Endodermal cell (in vitro differentiated cells): ENCODE measurements around the gene OTOR. TPM values are rescaled to one million over a fixed set of nuclear protein-coding genes. Genes with fewer than 3 reads are reported as not detected.

Experiments used
- DNase-seq: peaks from one replicate; pipeline ENCODE4 v3.0.0-alpha.2; 2017
- H3K27ac ChIP-seq: 2 replicates; pipeline ENCODE4 v1.5.1; 2013; ENCODE audit warnings: mild to moderate bottlenecking, low read depth, low read length, moderate library complexity
- H3K27me3 ChIP-seq: 2 replicates; pipeline ENCODE4 v1.6.1; 2013; ENCODE audit warnings: mild to moderate bottlenecking, low read length, moderate library complexity; ENCODE audit not compliant: insufficient read depth, control insufficient read depth, poor library complexity, severe bottlenecking
- H3K36me3 ChIP-seq: 2 replicates; pipeline ENCODE4 v1.7.0; 2013; ENCODE audit warnings: mild to moderate bottlenecking, low read length, moderate library complexity; ENCODE audit not compliant: control insufficient read depth, insufficient read depth
- H3K4me1 ChIP-seq: one replicate; pipeline ENCODE4 v1.7.0; 2013; ENCODE audit warnings: low read length; ENCODE audit not compliant: control insufficient read depth, insufficient read depth
- H3K4me3 ChIP-seq: 2 replicates; pipeline ENCODE4 v1.5.1; 2013; ENCODE audit warnings: mild to moderate bottlenecking, low read length, moderate library complexity
- H3K9ac ChIP-seq: 2 replicates; pipeline ENCODE4 v1.6.1; 2013; ENCODE audit warnings: mild to moderate bottlenecking, low read length, moderate library complexity; ENCODE audit not compliant: poor library complexity, severe bottlenecking; ENCODE audit errors: extremely low read depth
- H3K9me3 ChIP-seq: 2 replicates; pipeline ENCODE4 v1.6.1; 2013; ENCODE audit warnings: mild to moderate bottlenecking, low read length, moderate library complexity; ENCODE audit not compliant: control insufficient read depth
- H3K27ac Mint-ChIP-seq: 2 replicates; pipeline ENCODE4 v1.8.0; 2020; ENCODE audit warnings: mixed read lengths
- H3K27me3 Mint-ChIP-seq: 2 replicates; pipeline ENCODE4 v1.8.0; 2021; ENCODE audit warnings: mild to moderate bottlenecking, mixed read lengths; ENCODE audit not compliant: insufficient read depth
- H3K36me3 Mint-ChIP-seq: 2 replicates; pipeline ENCODE4 v1.8.0; 2020; ENCODE audit warnings: low read depth, mixed read lengths
- H3K4me1 Mint-ChIP-seq: 2 replicates; pipeline ENCODE4 v1.8.0; 2020; ENCODE audit warnings: mixed read lengths
- H3K4me3 Mint-ChIP-seq: 2 replicates; pipeline ENCODE4 v1.8.0; 2020; ENCODE audit warnings: mild to moderate bottlenecking, moderate library complexity, mixed read lengths
- H3K9me3 Mint-ChIP-seq: 2 replicates; pipeline ENCODE4 v1.8.0; 2020; ENCODE audit warnings: mild to moderate bottlenecking, mixed read lengths
- WGBS, 2 experiments: methylation state at CpG; one replicate each; pipeline versions ENCODE4 v1.1.5 to v1.1.7; 2013; ENCODE audit warnings: missing lambda C conversion rate in 2 of 2, mixed read lengths in 1 of 2; ENCODE audit not compliant: insufficient coverage in 1 of 2, insufficient read length in 1 of 2; 5-methylcytosine and 5-hydroxymethylcytosine counted together
- total RNA-seq, 2 donors: library from RNA; stranded (reverse); fragmentation: NEBNext Ultra II Directional in 1 of 2; extraction: Animal tissue kit (Norgen Biotek cat#: 25700) in 1 of 2; gene quantifications; 2 replicates in 1 of 2; 3 replicates in 1 of 2; pipeline ENCODE4 v1.2.1, GENCODE V29; 2021
- TF ChIP-seq, protein P1 (sequence below): fragments of 200-600 bp; sonication (generic); conservative IDR thresholded peaks from 2 replicates; pipeline ENCODE4 v1.5.0; 2021; ENCODE audit warnings: antibody characterized with exemption, mild to moderate bottlenecking

OTOR gene
- total RNA-seq, 2 donors from 2014 or later = not detected

- Mint-ChIP-seq H3K36me3 (peaks cover 3% of the 10 kb centered on the region), H3K4me3 (no peak overlapping the region), H3K27me3 (peaks cover 6% of the 10 kb centered on the region), H3K9me3 (peaks cover 30% of the 10 kb centered on the region), H3K4me1 (no peaks in the 10 kb centered on the region), H3K27ac (no peak overlapping the region)
- H3K9me3 ChIP-seq = peaks cover 12% of the 10 kb centered on the region
- H3K27ac ChIP-seq = no peak overlapping the region
- H3K27me3 ChIP-seq = no peaks in the 10 kb centered on the region
- H3K4me1 ChIP-seq = no peaks in the 10 kb centered on the region
- no peak overlapping the region for H3K4me3 ChIP-seq
- no peak for DNase-seq
- WGBS, 2 experiments = 90 to 94% methylated on average over 2 to 4 of the region's 4 CpGs
- TF ChIP-seq, protein P1, sequence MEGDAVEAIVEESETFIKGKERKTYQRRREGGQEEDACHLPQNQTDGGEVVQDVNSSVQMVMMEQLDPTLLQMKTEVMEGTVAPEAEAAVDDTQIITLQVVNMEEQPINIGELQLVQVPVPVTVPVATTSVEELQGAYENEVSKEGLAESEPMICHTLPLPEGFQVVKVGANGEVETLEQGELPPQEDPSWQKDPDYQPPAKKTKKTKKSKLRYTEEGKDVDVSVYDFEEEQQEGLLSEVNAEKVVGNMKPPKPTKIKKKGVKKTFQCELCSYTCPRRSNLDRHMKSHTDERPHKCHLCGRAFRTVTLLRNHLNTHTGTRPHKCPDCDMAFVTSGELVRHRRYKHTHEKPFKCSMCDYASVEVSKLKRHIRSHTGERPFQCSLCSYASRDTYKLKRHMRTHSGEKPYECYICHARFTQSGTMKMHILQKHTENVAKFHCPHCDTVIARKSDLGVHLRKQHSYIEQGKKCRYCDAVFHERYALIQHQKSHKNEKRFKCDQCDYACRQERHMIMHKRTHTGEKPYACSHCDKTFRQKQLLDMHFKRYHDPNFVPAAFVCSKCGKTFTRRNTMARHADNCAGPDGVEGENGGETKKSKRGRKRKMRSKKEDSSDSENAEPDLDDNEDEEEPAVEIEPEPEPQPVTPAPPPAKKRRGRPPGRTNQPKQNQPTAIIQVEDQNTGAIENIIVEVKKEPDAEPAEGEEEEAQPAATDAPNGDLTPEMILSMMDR = no peak
- H3K9ac ChIP-seq = no peak overlapping the region
- no peaks in the 10 kb centered on the region for H3K36me3 ChIP-seq
Observed at GRCh38 chr20:16703570-16703969, 44.6 kb upstream of the OTOR start.

DNA sequence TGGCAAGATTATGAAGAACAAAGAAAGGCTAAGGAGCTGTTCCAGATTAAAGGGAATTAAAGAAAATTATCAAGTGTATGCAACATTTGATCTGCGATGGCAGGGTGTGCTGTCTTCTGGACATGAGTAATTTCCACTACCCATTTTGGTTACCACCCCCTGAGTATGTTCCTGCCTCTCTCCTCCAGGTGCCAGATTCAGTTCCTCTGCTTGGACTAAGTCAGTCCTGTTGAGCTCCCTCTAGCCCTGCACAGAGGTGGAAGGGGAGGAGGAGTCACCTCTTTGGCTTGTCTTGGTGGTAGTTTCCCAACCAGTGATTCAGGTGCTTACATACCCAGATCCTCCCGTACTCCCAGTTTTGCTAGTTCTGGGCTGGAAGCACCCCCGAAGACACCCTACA is 40.5 kb upstream of the OTOR start:
- H3K27me3 ChIP-seq = no peaks in the 10 kb centered on the region
- H3K4me1 Mint-ChIP-seq = no peaks in the 10 kb centered on the region
- H3K36me3 Mint-ChIP-seq = peaks cover 3% of the 10 kb centered on the region
- no peak overlapping the region for H3K27ac Mint-ChIP-seq
- TF ChIP-seq, protein P1 = no peak
- no peak overlapping the region for H3K9ac ChIP-seq
- no peak overlapping the region for H3K27ac ChIP-seq
- WGBS, 2 experiments = 90 to 93% methylated on average over 1 to 3 of the region's 3 CpGs
- no peaks in the 10 kb centered on the region for H3K36me3 ChIP-seq
- H3K9me3 ChIP-seq = peaks cover 12% of the 10 kb centered on the region
- H3K27me3 Mint-ChIP-seq = peaks cover 6% of the 10 kb centered on the region
- no peaks in the 10 kb centered on the region for H3K4me1 ChIP-seq
- peaks cover 30% of the 10 kb centered on the region for H3K9me3 Mint-ChIP-seq
- no peak for DNase-seq
- H3K4me3 Mint-ChIP-seq = no peak overlapping the region
- H3K4me3 ChIP-seq = no peak overlapping the region

DNA sequence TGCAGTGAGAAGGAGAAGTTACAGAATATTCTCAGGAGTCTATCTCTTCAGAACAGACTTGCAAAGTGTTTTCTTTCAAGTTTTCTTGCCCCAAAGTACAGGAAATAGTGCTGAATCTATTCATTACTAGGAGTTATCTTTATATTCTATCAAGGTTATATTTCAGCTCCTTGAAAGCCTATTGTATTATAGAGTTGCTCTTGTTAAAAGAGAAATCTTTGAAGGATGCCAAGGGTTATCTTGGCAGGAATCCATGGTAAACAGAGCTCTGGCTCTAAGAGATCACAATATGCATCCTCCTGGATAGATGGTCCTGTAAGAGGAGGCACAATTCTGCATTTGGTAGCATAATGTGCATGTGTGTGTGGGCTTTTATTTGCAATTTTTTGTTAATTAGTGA is 39.6 kb upstream of the OTOR start:
- TF ChIP-seq, protein P1 = no peak
- Mint-ChIP-seq H3K27ac (no peak overlapping the region), H3K27me3 (peaks cover 6% of the 10 kb centered on the region), H3K9me3 (peaks cover 30% of the 10 kb centered on the region), H3K4me1 (no peaks in the 10 kb centered on the region), H3K4me3 (no peak overlapping the region), H3K36me3 (peaks cover 3% of the 10 kb centered on the region)
- H3K9me3 ChIP-seq = peaks cover 12% of the 10 kb centered on the region
- no peak overlapping the region for H3K9ac ChIP-seq
- no peaks in the 10 kb centered on the region for H3K36me3 ChIP-seq
- H3K27ac ChIP-seq = no peak overlapping the region
- H3K27me3 ChIP-seq = no peaks in the 10 kb centered on the region
- H3K4me1 ChIP-seq = no peaks in the 10 kb centered on the region
- DNase-seq = no peak
- no peak overlapping the region for H3K4me3 ChIP-seq
